ENCODE measurements around the gene NUP37. TPM values are rescaled to one million over a fixed set of nuclear protein-coding genes. Genes with fewer than 3 reads are reported as not detected.
"Not testable (repeated sequence)": the region's sequence is repeated elsewhere in the genome, so short reads cannot be mapped to it uniquely, and the experiment has no call there.

NUP37 gene
- total and polyA plus RNA-seq, 2 donors (not counting 1 experiment from before 2014, with no cell fraction given), result 19.1 to 22.2 TPM

DNA sequence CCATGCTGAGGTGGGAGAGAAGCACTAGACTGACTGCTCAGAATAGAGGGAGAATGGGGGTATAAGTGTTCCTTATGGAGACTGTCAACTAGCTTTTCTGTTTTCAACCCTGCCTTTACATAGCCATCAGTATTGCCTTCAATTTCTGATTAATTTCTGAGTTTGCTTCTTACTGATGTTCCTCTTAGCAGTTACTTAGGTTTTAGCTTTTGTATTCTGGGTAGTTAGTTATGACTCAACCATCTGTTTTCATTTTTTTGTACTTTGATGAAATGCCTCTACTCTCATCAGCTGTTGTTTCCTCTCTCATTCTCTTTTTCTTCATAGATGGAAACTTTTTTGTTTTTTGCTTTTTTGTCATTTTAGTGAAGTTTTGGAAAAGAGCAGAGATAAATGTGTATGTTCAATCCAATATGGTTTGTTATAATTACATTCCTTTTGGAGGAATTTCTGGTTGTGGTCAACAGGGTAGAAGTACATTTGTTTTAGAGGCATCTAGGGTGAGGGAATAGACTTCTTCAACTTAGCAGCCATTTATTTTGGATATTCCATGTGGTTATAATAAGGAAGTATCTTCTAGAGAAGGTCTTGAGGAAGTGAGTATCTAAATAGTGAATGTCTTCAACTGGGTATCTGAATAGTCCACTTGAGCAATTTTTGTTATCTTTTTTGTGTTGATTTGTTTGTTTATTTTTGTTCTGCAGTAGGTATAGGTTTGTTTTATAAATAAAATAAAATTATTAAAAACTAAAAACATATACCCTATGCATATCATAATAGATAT, 48.1 kb upstream of the NUP37 start:
- Mint-ChIP-seq H3K4me3 (no peak overlapping the region), H3K27me3 (no peaks in the 10 kb centered on the region), H3K4me1 (no peaks in the 10 kb centered on the region), H3K27ac (no peak overlapping the region), H3K9me3 (ENCODE audit: insufficient read depth) (no peaks in the 10 kb centered on the region)
- no peaks in the 10 kb centered on the region for H3K4me1 ChIP-seq (ENCODE audit: control insufficient read depth in 2 of 2, insufficient read depth in 2 of 2, low read length in 2 of 2)
- H3K9ac ChIP-seq (ENCODE audit: low read length), result no peak overlapping the region
- intact Hi-C loops (cut with micrococcal nuclease), result no loop called here
- H3K27me3 ChIP-seq (replicated peaks in 1 of 4; ENCODE audit: control extremely low read depth in 1 of 4, control insufficient read depth in 3 of 4, insufficient read depth in 4 of 4, low read length in 3 of 4), result no peaks in the 10 kb centered on the region
- H2AFZ ChIP-seq (ENCODE audit: insufficient read depth, low read depth, low read length, poor library complexity, severe bottlenecking), result no peak overlapping the region
- no peak overlapping the region for H3K4me3 ChIP-seq (ENCODE audit: control extremely low read depth in 1 of 5, extremely low read depth in 1 of 5, insufficient read depth in 1 of 5, low read depth in 2 of 5, low read length in 4 of 5)
- no peak for DNase-seq
- no peak for TF ChIP-seq EZH2 (IDR thresholded peaks at IDR 0.05; ENCODE audit: borderline replicate concordance, insufficient read depth, low read depth, low read length, poor library complexity, severe bottlenecking)
- TF ChIP-seq, protein P1, sequence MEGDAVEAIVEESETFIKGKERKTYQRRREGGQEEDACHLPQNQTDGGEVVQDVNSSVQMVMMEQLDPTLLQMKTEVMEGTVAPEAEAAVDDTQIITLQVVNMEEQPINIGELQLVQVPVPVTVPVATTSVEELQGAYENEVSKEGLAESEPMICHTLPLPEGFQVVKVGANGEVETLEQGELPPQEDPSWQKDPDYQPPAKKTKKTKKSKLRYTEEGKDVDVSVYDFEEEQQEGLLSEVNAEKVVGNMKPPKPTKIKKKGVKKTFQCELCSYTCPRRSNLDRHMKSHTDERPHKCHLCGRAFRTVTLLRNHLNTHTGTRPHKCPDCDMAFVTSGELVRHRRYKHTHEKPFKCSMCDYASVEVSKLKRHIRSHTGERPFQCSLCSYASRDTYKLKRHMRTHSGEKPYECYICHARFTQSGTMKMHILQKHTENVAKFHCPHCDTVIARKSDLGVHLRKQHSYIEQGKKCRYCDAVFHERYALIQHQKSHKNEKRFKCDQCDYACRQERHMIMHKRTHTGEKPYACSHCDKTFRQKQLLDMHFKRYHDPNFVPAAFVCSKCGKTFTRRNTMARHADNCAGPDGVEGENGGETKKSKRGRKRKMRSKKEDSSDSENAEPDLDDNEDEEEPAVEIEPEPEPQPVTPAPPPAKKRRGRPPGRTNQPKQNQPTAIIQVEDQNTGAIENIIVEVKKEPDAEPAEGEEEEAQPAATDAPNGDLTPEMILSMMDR (IDR thresholded peaks at IDR 0.05), result no peak
- no peaks in the 10 kb centered on the region for H3K36me3 ChIP-seq (replicated peaks in 1 of 2; ENCODE audit: control extremely low read depth in 1 of 2, control insufficient read depth in 1 of 2, extremely low read depth in 1 of 2, insufficient read depth in 2 of 2, low read length in 1 of 2)
- ChIA-PET POLR2A (no interaction called here), CTCF (interaction anchor here (1.1 to 1.8 kb wide), 4 partner anchors 9 to 535 kb away, joined by 3 to 6 read pairs (median 3); no protein-coding TSS in a partner anchor)
- H3K4me2 ChIP-seq (replicated peaks; ENCODE audit: low read depth, low read length, poor library complexity, severe bottlenecking), result no peak overlapping the region
- H4K20me1 ChIP-seq (ENCODE audit: control insufficient read depth, insufficient read depth, low read length, poor library complexity, severe bottlenecking), result no peaks in the 10 kb centered on the region
- no peak overlapping the region for H3K27ac ChIP-seq (ENCODE audit: low read length in 2 of 2)
- no peaks in the 10 kb centered on the region for H3K9me3 ChIP-seq (ENCODE audit: control extremely low read depth in 1 of 3, control insufficient read depth in 2 of 3, insufficient read depth in 1 of 3, low read length in 2 of 3)
- no peaks in the 10 kb centered on the region for H3K79me2 ChIP-seq (ENCODE audit: control insufficient read depth, insufficient read depth, low read length)
- no peak for ATAC-seq (ENCODE audit: low read depth)

GRCh38 chr12:102163383-102163782, 43.5 kb upstream of the NUP37 start:
- Mint-ChIP-seq H3K27me3 (no peaks in the 10 kb centered on the region), H3K9me3 (ENCODE audit: insufficient read depth) (no peaks in the 10 kb centered on the region), H3K4me1 (no peaks in the 10 kb centered on the region), H3K4me3 (no peak overlapping the region), H3K27ac (no peak overlapping the region)
- ChIA-PET POLR2A (no interaction called here), CTCF (no interaction called here)
- DNase-seq (no peak), ATAC-seq (ENCODE audit: low read depth) (no peak)
- H3K9me3 ChIP-seq (ENCODE audit: control extremely low read depth in 1 of 3, control insufficient read depth in 2 of 3, insufficient read depth in 1 of 3, low read length in 2 of 3), result no peaks in the 10 kb centered on the region
- no peak overlapping the region for H2AFZ ChIP-seq (ENCODE audit: insufficient read depth, low read depth, low read length, poor library complexity, severe bottlenecking)
- H3K79me2 ChIP-seq (ENCODE audit: control insufficient read depth, insufficient read depth, low read length), result no peaks in the 10 kb centered on the region
- no peaks in the 10 kb centered on the region for H3K27me3 ChIP-seq (replicated peaks in 1 of 4; ENCODE audit: control extremely low read depth in 1 of 4, control insufficient read depth in 3 of 4, insufficient read depth in 4 of 4, low read length in 3 of 4)
- no peaks in the 10 kb centered on the region for H4K20me1 ChIP-seq (ENCODE audit: control insufficient read depth, insufficient read depth, low read length, poor library complexity, severe bottlenecking)
- no peak overlapping the region for H3K4me2 ChIP-seq (replicated peaks; ENCODE audit: low read depth, low read length, poor library complexity, severe bottlenecking)
- H3K4me1 ChIP-seq (ENCODE audit: control insufficient read depth in 2 of 2, insufficient read depth in 2 of 2, low read length in 2 of 2), result no peaks in the 10 kb centered on the region
- H3K9ac ChIP-seq (ENCODE audit: low read length), result no peak overlapping the region
- TF ChIP-seq, protein P1 (IDR thresholded peaks at IDR 0.05), result no peak
- no peak for TF ChIP-seq EZH2 (IDR thresholded peaks at IDR 0.05; ENCODE audit: borderline replicate concordance, insufficient read depth, low read depth, low read length, poor library complexity, severe bottlenecking)
- H3K4me3 ChIP-seq (ENCODE audit: control extremely low read depth in 1 of 5, extremely low read depth in 1 of 5, insufficient read depth in 1 of 5, low read depth in 2 of 5, low read length in 4 of 5), result no peak overlapping the region
- H3K36me3 ChIP-seq (replicated peaks in 1 of 2; ENCODE audit: control extremely low read depth in 1 of 2, control insufficient read depth in 1 of 2, extremely low read depth in 1 of 2, insufficient read depth in 2 of 2, low read length in 1 of 2), result no peaks in the 10 kb centered on the region
- no peak overlapping the region for H3K27ac ChIP-seq (ENCODE audit: low read length in 2 of 2)
- intact Hi-C loops (cut with micrococcal nuclease), result no loop called here
- WGBS (ENCODE audit: insufficient coverage), result no CpG with 5 or more reads among the region's 1 CpG

DNA sequence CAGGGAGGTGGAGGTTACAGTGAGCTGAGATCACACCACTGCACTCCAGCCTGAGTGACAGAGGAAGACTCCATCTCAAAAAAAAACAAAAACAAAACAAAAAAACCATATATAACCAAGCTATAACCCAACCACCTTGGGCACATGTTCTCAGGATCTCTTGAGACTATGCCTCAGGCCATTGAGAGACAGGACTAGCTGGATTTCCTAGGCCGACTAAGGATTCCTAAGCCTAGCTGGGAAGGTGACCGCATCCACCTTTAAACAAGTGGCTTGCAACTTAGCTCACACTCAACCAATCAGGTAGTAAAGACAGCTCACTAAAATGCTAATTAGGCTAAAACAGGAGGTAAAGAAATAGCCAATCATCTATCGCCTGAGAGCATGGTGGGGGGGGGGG, 35.3 kb upstream of the NUP37 start:
- CTCF ChIA-PET; H3K9me3 ChIP-seq (ENCODE audit: control extremely low read depth in 1 of 3, control insufficient read depth in 2 of 3, insufficient read depth in 1 of 3, low read length in 2 of 3); H3K27ac Mint-ChIP-seq; H3K27me3 Mint-ChIP-seq; H3K4me1 ChIP-seq (ENCODE audit: control insufficient read depth in 2 of 2, insufficient read depth in 2 of 2, low read length in 2 of 2); H3K27me3 ChIP-seq (replicated peaks in 1 of 4; ENCODE audit: control extremely low read depth in 1 of 4, control insufficient read depth in 3 of 4, insufficient read depth in 4 of 4, low read length in 3 of 4); H3K4me1 Mint-ChIP-seq; H3K36me3 ChIP-seq (replicated peaks in 1 of 2; ENCODE audit: control extremely low read depth in 1 of 2, control insufficient read depth in 1 of 2, extremely low read depth in 1 of 2, insufficient read depth in 2 of 2, low read length in 1 of 2); DNase-seq; POLR2A ChIA-PET; H4K20me1 ChIP-seq (ENCODE audit: control insufficient read depth, insufficient read depth, low read length, poor library complexity, severe bottlenecking); H3K4me2 ChIP-seq (replicated peaks; ENCODE audit: low read depth, low read length, poor library complexity, severe bottlenecking); ATAC-seq (ENCODE audit: low read depth); H3K4me3 Mint-ChIP-seq; intact Hi-C loops (cut with micrococcal nuclease); H3K79me2 ChIP-seq (ENCODE audit: control insufficient read depth, insufficient read depth, low read length); H2AFZ ChIP-seq (ENCODE audit: insufficient read depth, low read depth, low read length, poor library complexity, severe bottlenecking); H3K9me3 Mint-ChIP-seq (ENCODE audit: insufficient read depth); H3K9ac ChIP-seq (ENCODE audit: low read length); H3K4me3 ChIP-seq (ENCODE audit: control extremely low read depth in 1 of 5, extremely low read depth in 1 of 5, insufficient read depth in 1 of 5, low read depth in 2 of 5, low read length in 4 of 5); H3K27ac ChIP-seq (ENCODE audit: low read length in 2 of 2): not testable (repeated sequence)
- WGBS (ENCODE audit: insufficient coverage), result 86% methylated on average over 1 of the region's 3 CpGs
